Measurements from ENCODE around the gene NYNRIN.
A peak's percentile ranks its signal among the peaks of the same experiment; 100 is the strongest.

NYNRIN gene

GRCh38 chr14:24414077-24414476 lies 15.3 kb downstream of the NYNRIN start:
- DNase-seq: no peak

- no peak for DNase-seq
Observed at GRCh38 chr14:24414732-24415420, 16.1 kb downstream of the NYNRIN start.

- no peak for DNase-seq
Observed at GRCh38 chr14:24415421-24416253, 16.8 kb downstream of the NYNRIN start.

- DNase-seq: no peak
Observed at GRCh38 chr14:24416254-24416931, 17.6 kb downstream of the NYNRIN start.

- DNase-seq: no peak
Observed at GRCh38 chr14:24416932-24417619, 18.3 kb downstream of the NYNRIN start.

- DNase-seq: no peak
Observed at GRCh38 chr14:24417832-24418491, 19.2 kb downstream of the NYNRIN start.

GRCh38 chr14:24418492-24418873 lies 19.7 kb downstream of the NYNRIN start:
- no peak for DNase-seq

GRCh38 chr14:24422261-24422660 lies 23.5 kb downstream of the NYNRIN start:
- no peak for DNase-seq

GRCh38 chr14:24422694-24423601 lies 24.1 kb downstream of the NYNRIN start:
- no peak for DNase-seq

- no peak for DNase-seq
Observed at GRCh38 chr14:24425704-24426103, 26.9 kb downstream of the NYNRIN start.

GRCh38 chr14:24426150-24426911 lies 27.5 kb downstream of the NYNRIN start:
- no peak for DNase-seq

GRCh38 chr14:24426912-24427536 lies 28.2 kb downstream of the NYNRIN start:
- DNase-seq: no peak

GRCh38 chr14:24427537-24428508 lies 29.0 kb downstream of the NYNRIN start:
- DNase-seq: no peak

GRCh38 chr14:24428628-24429394 lies 30.0 kb downstream of the NYNRIN start:
- no peak for DNase-seq

- DNase-seq: peak in 54 of 56 donors; percentile 27 to 86 (median 68)
Observed at GRCh38 chr14:24429395-24430142, 30.8 kb downstream of the NYNRIN start, which contains the start of the genes CBLN3 and KHNYN. TSS of gene CBLN3 (minus strand) at chr14:24429668. CDS start at chr14:24429054, 614 bp downstream. TSS of gene KHNYN (plus strand) at chr14:24429954. CDS start at chr14:24430731, 777 bp downstream.
